MM.1S (cell line): Measurements from ENCODE around the gene CFL2.

Experiments
- EZH2 ChIP-seq: fragments of 300-600 bp; sonication (generic); optimal IDR thresholded peaks from 2 replicates; pipeline ENCODE3; 2017; ENCODE audit warnings: low read depth, mild to moderate bottlenecking, antibody characterized with exemption, low read length, mixed read lengths
- EZH2phosphoT487 ChIP-seq: fragments of 300-600 bp; sonication (generic); IDR thresholded peaks from 2 replicates; pipeline ENCODE4 v1.6.1; 2018; ENCODE audit warnings: antibody characterized with exemption, low read length
- TF ChIP-seq, protein P1 (sequence below): fragments of 300-600 bp; sonication (generic); IDR thresholded peaks from 2 replicates; pipeline ENCODE4 v1.5.1; 2016; ENCODE audit warnings: antibody characterized with exemption, low read length, mixed read lengths

GRCh38 chr14:34678735-34679134 is 35.7 kb downstream of the CFL2 start:
- TF ChIP-seq, protein P1, sequence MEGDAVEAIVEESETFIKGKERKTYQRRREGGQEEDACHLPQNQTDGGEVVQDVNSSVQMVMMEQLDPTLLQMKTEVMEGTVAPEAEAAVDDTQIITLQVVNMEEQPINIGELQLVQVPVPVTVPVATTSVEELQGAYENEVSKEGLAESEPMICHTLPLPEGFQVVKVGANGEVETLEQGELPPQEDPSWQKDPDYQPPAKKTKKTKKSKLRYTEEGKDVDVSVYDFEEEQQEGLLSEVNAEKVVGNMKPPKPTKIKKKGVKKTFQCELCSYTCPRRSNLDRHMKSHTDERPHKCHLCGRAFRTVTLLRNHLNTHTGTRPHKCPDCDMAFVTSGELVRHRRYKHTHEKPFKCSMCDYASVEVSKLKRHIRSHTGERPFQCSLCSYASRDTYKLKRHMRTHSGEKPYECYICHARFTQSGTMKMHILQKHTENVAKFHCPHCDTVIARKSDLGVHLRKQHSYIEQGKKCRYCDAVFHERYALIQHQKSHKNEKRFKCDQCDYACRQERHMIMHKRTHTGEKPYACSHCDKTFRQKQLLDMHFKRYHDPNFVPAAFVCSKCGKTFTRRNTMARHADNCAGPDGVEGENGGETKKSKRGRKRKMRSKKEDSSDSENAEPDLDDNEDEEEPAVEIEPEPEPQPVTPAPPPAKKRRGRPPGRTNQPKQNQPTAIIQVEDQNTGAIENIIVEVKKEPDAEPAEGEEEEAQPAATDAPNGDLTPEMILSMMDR = no peak
- no peak for TF ChIP-seq EZH2
- TF ChIP-seq EZH2phosphoT487 = no peak
